Liver (tissue), 9 donors: ENCODE data around the gene PPP3R2. TPM values are rescaled to one million over a fixed set of nuclear protein-coding genes. Genes with fewer than 3 reads are reported as not detected.
A peak's percentile ranks its signal among the peaks of the same experiment; 100 is the strongest.

ENCODE experiments used
- DNase-seq: peaks from one replicate; pipeline ENCODE4 v3.0.0-alpha.2; 2017; ENCODE audit warnings: low spot score
- H3K27ac ChIP-seq, 2 donors: one replicate each; pipeline ENCODE4 v1.7.0; 2013; ENCODE audit warnings: inconsistent platforms in 2 of 2, low read length in 2 of 2, control low read depth in 1 of 2, low read depth in 1 of 2, mild to moderate bottlenecking in 1 of 2
- H3K27me3 ChIP-seq, 4 donors: one replicate each; pipeline versions ENCODE4 v1.6.1 to v1.7.0; 2013; ENCODE audit warnings: low read length in 3 of 4, inconsistent platforms in 1 of 4, mild to moderate bottlenecking in 1 of 4, moderate library complexity in 1 of 4; ENCODE audit not compliant: control insufficient read depth in 4 of 4, insufficient read depth in 4 of 4
- H3K36me3 ChIP-seq, 4 donors: one replicate each; pipeline versions ENCODE4 v1.6.1 to v1.7.0; 2013; ENCODE audit warnings: low read length in 3 of 4, mild to moderate bottlenecking in 3 of 4, low read depth in 1 of 4, moderate library complexity in 1 of 4; ENCODE audit not compliant: control insufficient read depth in 4 of 4, insufficient read depth in 3 of 4
- H3K4me1 ChIP-seq, 4 donors: one replicate each; pipeline versions ENCODE4 v1.6.1 to v1.7.0; 2013; ENCODE audit warnings: low read length in 3 of 4, mild to moderate bottlenecking in 3 of 4, moderate library complexity in 1 of 4; ENCODE audit not compliant: control insufficient read depth in 4 of 4, insufficient read depth in 4 of 4
- H3K4me3 ChIP-seq, 3 donors: one replicate each; pipeline versions ENCODE4 v1.6.1 to v1.7.0; 2013; ENCODE audit warnings: low read length in 3 of 3, control low read depth in 1 of 3, low read depth in 1 of 3, mild to moderate bottlenecking in 1 of 3
- H3K9ac ChIP-seq, 2 donors: one replicate each; pipeline ENCODE4 v1.7.0; 2013; ENCODE audit warnings: low read length in 2 of 2, mild to moderate bottlenecking in 2 of 2, moderate library complexity in 2 of 2, control low read depth in 1 of 2, low read depth in 1 of 2
- H3K9me3 ChIP-seq, 4 donors: one replicate each; pipeline versions ENCODE4 v1.6.1 to v1.7.0; 2013; ENCODE audit warnings: low read length in 3 of 4; ENCODE audit not compliant: control insufficient read depth in 4 of 4
- ATF3 ChIP-seq: IDR thresholded peaks from 2 replicates; pipeline ENCODE4 v1.6.1; 2016; ENCODE audit warnings: antibody characterized with exemption
- CTCF ChIP-seq: fragments of 150-350 bp; IDR thresholded peaks from 2 replicates; pipeline ENCODE4 v1.5.1; 2017; ENCODE audit warnings: improper control_type of control experiment, low read depth, low read length; ENCODE audit not compliant: missing input control
- EGR1 ChIP-seq, 2 donors: IDR thresholded peaks; 2 replicates each; pipeline ENCODE4 v1.6.1; 2016 to 2018; ENCODE audit warnings: antibody characterized with exemption in 2 of 2, low read depth in 2 of 2
- FOXA1 ChIP-seq: IDR thresholded peaks from 2 replicates; pipeline ENCODE4 v1.6.1; 2016; ENCODE audit warnings: antibody characterized with exemption
- GABPA ChIP-seq, 2 donors: IDR thresholded peaks in 1 of 2; conservative IDR thresholded peaks in 1 of 2; 2 replicates each; pipeline ENCODE4 v1.6.1; 2016; ENCODE audit warnings: antibody characterized with exemption in 2 of 2, mild to moderate bottlenecking in 1 of 2, moderate library complexity in 1 of 2
- HNF4A ChIP-seq, 2 donors: conservative IDR thresholded peaks; 2 replicates each; pipeline ENCODE4 v1.6.1; 2016; ENCODE audit warnings: antibody characterized with exemption in 2 of 2, mild to moderate bottlenecking in 2 of 2
- HNF4G ChIP-seq: IDR thresholded peaks from 2 replicates; pipeline ENCODE4 v1.6.1; 2016; ENCODE audit warnings: antibody characterized with exemption
- JUND ChIP-seq, 2 donors: IDR thresholded peaks; 2 replicates each; pipeline ENCODE4 v1.6.1; 2016; ENCODE audit warnings: antibody characterized with exemption in 2 of 2
- MAX ChIP-seq: IDR thresholded peaks from 2 replicates; pipeline ENCODE4 v1.6.1; 2016; ENCODE audit warnings: antibody characterized with exemption
- RAD21 ChIP-seq, 2 donors: IDR thresholded peaks; 2 replicates each; pipeline ENCODE4 v1.6.1; 2016; ENCODE audit warnings: antibody characterized with exemption in 2 of 2, mild to moderate bottlenecking in 2 of 2
- REST ChIP-seq: IDR thresholded peaks from 2 replicates; pipeline ENCODE4 v1.6.1; 2016; ENCODE audit warnings: antibody characterized with exemption, mild to moderate bottlenecking
- TAF1 ChIP-seq: conservative IDR thresholded peaks from 2 replicates; pipeline ENCODE4 v1.6.1; 2016; ENCODE audit warnings: antibody characterized with exemption, mild to moderate bottlenecking
- YY1 ChIP-seq: IDR thresholded peaks from 2 replicates; pipeline ENCODE4 v1.6.1; 2016; ENCODE audit warnings: antibody characterized with exemption, mild to moderate bottlenecking
- ZBTB33 ChIP-seq: IDR thresholded peaks from 2 replicates; pipeline ENCODE4 v1.6.1; 2016; ENCODE audit warnings: antibody characterized with exemption
- WGBS: extraction: QIAGEN DNeasy Blood & Tissue Kit; methylation state at CpG from one replicate; pipeline ENCODE4 v1.1.7; 2013; 5-methylcytosine and 5-hydroxymethylcytosine counted together
- polyA plus RNA-seq, 2 donors: library from polyadenylated mRNA; stranded (reverse) in 1 of 2; unstranded in 1 of 2; fragments of 200-250 nt in 1 of 2; fragments of >200 nt in 1 of 2; fragmentation: Nextera tagmentation in 1 of 2; extraction: Ambion mirVana in 1 of 2; gene quantifications; one replicate each; pipeline versions ENCODE4 v1.2.1 to v1.2.3, GENCODE V29; 2013 to 2015
- total RNA-seq, 2 donors: library from RNA; depleted of rRNA; stranded (reverse); fragments of >200 nt; gene quantifications; one replicate each; pipeline ENCODE4 v1.2.3, GENCODE V29; 2014
- donor health status: healthy.
- donor health status: healthy.
- donor health status: healthy.
- donor health status: healthy.
- donor health status: healthy.

PPP3R2 gene
- total and polyA plus RNA-seq, 4 donors = 0.08 TPM; not detected in 3

GRCh38 chr9:101567725-101568350, 26.9 kb downstream of the PPP3R2 start (continued):
- TF ChIP-seq HNF4A (conservative IDR thresholded peaks at IDR 0.05) (no peak), HNF4G (no peak), YY1 (no peak)

GRCh38 chr9:101566904-101567724, 27.7 kb downstream of the PPP3R2 start:
- H3K9ac ChIP-seq = no peak overlapping the region
- no peaks in the 10 kb centered on the region for H3K9me3 ChIP-seq
- no peak overlapping the region for H3K27ac ChIP-seq
- WGBS = 90% methylated on average over 5 of the region's 5 CpGs
- peaks cover 7 to 37% (median 24%) of the 10 kb centered on the region in 4 donors for H3K36me3 ChIP-seq
- H3K27me3 ChIP-seq = no peaks in the 10 kb centered on the region
- TF ChIP-seq EGR1 (IDR thresholded peaks at IDR 0.05; ENCODE audit: low read depth in 2 of 2) (no peak), RAD21 (IDR thresholded peaks at IDR 0.05) (peak; percentile 52 to 71), TAF1 (no peak), MAX (no peak), ZBTB33 (no peak), YY1 (no peak), JUND (IDR thresholded peaks at IDR 0.05) (no peak), HNF4G (no peak), FOXA1 (no peak), HNF4A (conservative IDR thresholded peaks at IDR 0.05) (no peak), CTCF (peak; percentile 39), ATF3 (no peak), REST (no peak), GABPA (IDR thresholded peaks at IDR 0.05 in 1 of 2, conservative IDR thresholded peaks at IDR 0.05 in 1 of 2) (no peak)
- H3K4me1 ChIP-seq = no peaks in the 10 kb centered on the region
- no peak overlapping the region for H3K4me3 ChIP-seq
- no peak for DNase-seq
